ENCODE measurements around the gene KLHL29. TPM values are rescaled to one million over a fixed set of nuclear protein-coding genes. Genes with fewer than 3 reads are reported as not detected.

KLHL29 gene
- total RNA-seq, 1 experiment from 2014 or later, result 3.4 TPM

DNA sequence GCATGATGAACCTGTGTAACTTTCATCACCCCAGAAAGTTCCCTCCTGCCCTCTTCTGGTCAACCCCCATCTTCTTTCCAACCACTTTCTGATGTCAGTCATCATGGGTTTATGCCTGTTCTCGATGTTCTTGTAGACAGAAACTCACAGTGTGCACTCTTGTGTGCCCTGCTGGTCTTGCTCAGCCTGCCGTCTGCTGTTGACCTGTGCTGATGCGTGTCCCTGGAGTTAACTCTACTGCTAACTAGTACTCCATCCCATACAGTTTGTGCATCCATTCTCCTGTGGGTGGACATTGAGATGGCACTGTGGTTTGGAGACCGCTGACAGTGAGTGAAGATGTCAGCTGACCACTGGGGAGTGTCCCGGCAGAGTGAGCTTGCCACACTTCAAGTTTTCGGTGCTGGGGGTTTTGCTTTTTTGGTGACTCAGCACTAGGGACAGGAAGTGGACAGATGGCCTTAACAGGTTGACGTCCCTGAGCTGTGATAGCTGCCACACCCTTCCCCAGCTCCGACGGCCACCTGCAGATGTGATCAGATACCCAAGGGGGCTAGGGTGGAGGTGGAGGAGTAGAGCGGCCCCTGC, 14.8 kb downstream of the KLHL29 start:
- Histone ChIP-seq H3K27me3 (ENCODE audit: insufficient read depth, low read depth) (no peaks in the 10 kb centered on the region), H3K79me2 (ENCODE audit: low read depth) (no peaks in the 10 kb centered on the region), H3F3A (ENCODE audit: insufficient read depth, low read depth) (no peaks in the 10 kb centered on the region), H2AFZ (no peak overlapping the region), H3K9me3 (ENCODE audit: insufficient read depth, low read depth) (no peaks in the 10 kb centered on the region), H3K36me3 (ENCODE audit: low read depth) (no peaks in the 10 kb centered on the region), H3K4me3 (no peak overlapping the region), H4K20me1 (ENCODE audit: insufficient read depth) (no peaks in the 10 kb centered on the region), H3K4me2 (no peak overlapping the region), H3K27ac (no peak overlapping the region), H3K4me1 (replicated peaks; ENCODE audit: insufficient read depth) (no peaks in the 10 kb centered on the region; the same call in 1 of the 2 replicates), H3K9me2 (ENCODE audit: insufficient read depth) (no peaks in the 10 kb centered on the region)
- CTCF ChIA-PET, result interaction anchor here (0.7 kb wide), 1 partner anchor 989 kb away, joined by 4 read pairs; no protein-coding TSS in a partner anchor
- intact Hi-C loops (cut with micrococcal nuclease; ENCODE audit: unreplicated experiment), result no loop called here
- POLR2A ChIA-PET (ENCODE audit: unreplicated experiment), result interaction anchor here (0.8 kb wide), 1 partner anchor 582 kb away, joined by 5 read pairs; no protein-coding TSS in a partner anchor
- no TSS peak for BruUV-seq (replicated peaks)
- DNase-seq, result no peak
- TF ChIP-seq EZH2 (IDR thresholded peaks at IDR 0.05; ENCODE audit: low read depth), result no peak
- TF ChIP-seq, protein P1, sequence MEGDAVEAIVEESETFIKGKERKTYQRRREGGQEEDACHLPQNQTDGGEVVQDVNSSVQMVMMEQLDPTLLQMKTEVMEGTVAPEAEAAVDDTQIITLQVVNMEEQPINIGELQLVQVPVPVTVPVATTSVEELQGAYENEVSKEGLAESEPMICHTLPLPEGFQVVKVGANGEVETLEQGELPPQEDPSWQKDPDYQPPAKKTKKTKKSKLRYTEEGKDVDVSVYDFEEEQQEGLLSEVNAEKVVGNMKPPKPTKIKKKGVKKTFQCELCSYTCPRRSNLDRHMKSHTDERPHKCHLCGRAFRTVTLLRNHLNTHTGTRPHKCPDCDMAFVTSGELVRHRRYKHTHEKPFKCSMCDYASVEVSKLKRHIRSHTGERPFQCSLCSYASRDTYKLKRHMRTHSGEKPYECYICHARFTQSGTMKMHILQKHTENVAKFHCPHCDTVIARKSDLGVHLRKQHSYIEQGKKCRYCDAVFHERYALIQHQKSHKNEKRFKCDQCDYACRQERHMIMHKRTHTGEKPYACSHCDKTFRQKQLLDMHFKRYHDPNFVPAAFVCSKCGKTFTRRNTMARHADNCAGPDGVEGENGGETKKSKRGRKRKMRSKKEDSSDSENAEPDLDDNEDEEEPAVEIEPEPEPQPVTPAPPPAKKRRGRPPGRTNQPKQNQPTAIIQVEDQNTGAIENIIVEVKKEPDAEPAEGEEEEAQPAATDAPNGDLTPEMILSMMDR (conservative IDR thresholded peaks at IDR 0.05), result no peak

DNA sequence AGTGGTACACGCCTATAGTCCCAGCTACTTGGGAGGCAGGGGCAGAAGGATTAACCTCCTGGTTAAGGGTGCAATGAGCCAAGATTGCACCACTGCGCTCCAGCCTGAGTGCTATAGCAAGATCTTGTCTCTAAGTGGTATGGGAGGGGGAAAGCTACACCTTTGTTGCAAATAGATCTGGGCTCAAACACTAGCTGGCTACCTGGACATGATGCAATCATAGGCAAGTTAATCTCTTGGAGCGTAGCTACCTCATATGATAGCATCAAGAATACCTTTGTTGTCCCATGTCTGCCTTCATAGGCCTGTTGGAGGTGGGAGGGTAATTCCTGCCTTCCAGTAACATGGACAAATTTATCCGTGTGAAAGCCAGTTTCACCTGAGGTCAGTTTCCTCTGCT, 15.7 kb downstream of the KLHL29 start:
- DNase-seq, result no peak
- POLR2A ChIA-PET (ENCODE audit: unreplicated experiment), result no interaction called here
- no peak overlapping the region for H3K4me2 ChIP-seq
- H3F3A ChIP-seq (ENCODE audit: insufficient read depth, low read depth), result no peaks in the 10 kb centered on the region
- no peak overlapping the region for H3K4me3 ChIP-seq
- H2AFZ ChIP-seq, result no peak overlapping the region
- no TSS peak for BruUV-seq (replicated peaks)
- CTCF ChIA-PET, result interaction anchor here (0.7 kb wide), 1 partner anchor 990 kb away, joined by 4 read pairs; no protein-coding TSS in a partner anchor
- no peak for TF ChIP-seq EZH2 (IDR thresholded peaks at IDR 0.05; ENCODE audit: low read depth)
- TF ChIP-seq, protein P1 (conservative IDR thresholded peaks at IDR 0.05), result no peak
- H3K79me2 ChIP-seq (ENCODE audit: low read depth), result no peaks in the 10 kb centered on the region
- H3K36me3 ChIP-seq (ENCODE audit: low read depth), result no peaks in the 10 kb centered on the region
- H3K27ac ChIP-seq, result no peak overlapping the region
- H3K9me3 ChIP-seq (ENCODE audit: insufficient read depth, low read depth), result no peaks in the 10 kb centered on the region
- H4K20me1 ChIP-seq (ENCODE audit: insufficient read depth), result no peaks in the 10 kb centered on the region
- intact Hi-C loops (cut with micrococcal nuclease; ENCODE audit: unreplicated experiment), result no loop called here
- no peaks in the 10 kb centered on the region for H3K9me2 ChIP-seq (ENCODE audit: insufficient read depth)
- no peaks in the 10 kb centered on the region for H3K27me3 ChIP-seq (ENCODE audit: insufficient read depth, low read depth)
- no peaks in the 10 kb centered on the region; the same call in 1 of the 2 replicates for H3K4me1 ChIP-seq (replicated peaks; ENCODE audit: insufficient read depth)

DNA sequence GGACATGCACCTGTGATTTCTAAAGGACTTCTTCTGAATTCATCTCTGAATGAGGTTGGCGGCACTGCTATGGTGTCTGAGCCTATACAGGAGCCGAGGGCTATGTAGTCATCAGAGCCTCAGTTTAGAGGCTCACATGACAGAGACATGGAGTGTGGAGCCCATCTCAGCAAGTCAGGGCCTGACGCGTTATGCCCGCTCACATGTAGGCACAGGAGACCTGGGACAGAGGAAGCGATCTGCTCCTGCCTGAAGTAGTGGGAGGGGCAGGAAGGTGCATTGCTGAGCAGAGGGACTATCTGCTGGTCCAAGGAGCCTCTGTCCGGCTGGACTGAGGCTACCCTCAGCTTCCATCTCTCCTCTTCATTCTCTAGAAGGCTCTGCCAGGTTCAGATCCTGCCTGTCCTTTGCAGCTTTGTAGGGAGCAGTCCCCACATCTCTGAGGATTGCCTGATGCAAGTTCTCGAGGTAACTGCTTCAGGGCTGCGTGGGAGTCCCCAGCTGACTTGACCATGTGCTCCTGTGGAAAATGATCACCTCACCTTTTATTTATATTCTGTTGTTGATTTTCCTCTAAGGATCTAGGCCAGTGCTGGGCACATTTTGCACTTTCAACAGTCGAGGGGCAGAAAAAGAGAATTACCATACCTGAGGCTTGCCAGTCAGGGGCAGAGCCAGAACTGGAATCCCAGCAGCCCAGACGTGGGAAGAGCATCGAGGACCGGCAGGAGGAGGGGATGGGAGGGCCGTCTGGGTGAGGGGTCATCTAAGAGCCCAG, 16.6 kb downstream of the KLHL29 start:
- Histone ChIP-seq H3K79me2 (ENCODE audit: low read depth) (no peaks in the 10 kb centered on the region), H3K27me3 (ENCODE audit: insufficient read depth, low read depth) (no peaks in the 10 kb centered on the region), H3K9me3 (ENCODE audit: insufficient read depth, low read depth) (no peaks in the 10 kb centered on the region), H3K27ac (no peak overlapping the region), H3K4me3 (no peak overlapping the region), H4K20me1 (ENCODE audit: insufficient read depth) (no peaks in the 10 kb centered on the region), H3K36me3 (ENCODE audit: low read depth) (no peaks in the 10 kb centered on the region), H3K4me2 (no peak overlapping the region), H3K4me1 (replicated peaks; ENCODE audit: insufficient read depth) (no peaks in the 10 kb centered on the region; the same call in 1 of the 2 replicates), H3F3A (ENCODE audit: insufficient read depth, low read depth) (no peaks in the 10 kb centered on the region), H3K9me2 (ENCODE audit: insufficient read depth) (no peaks in the 10 kb centered on the region), H2AFZ (no peak overlapping the region)
- TF ChIP-seq, protein P1 (conservative IDR thresholded peaks at IDR 0.05), result no peak
- no peak for TF ChIP-seq EZH2 (IDR thresholded peaks at IDR 0.05; ENCODE audit: low read depth)
- CTCF ChIA-PET, result no interaction called here
- no TSS peak for BruUV-seq (replicated peaks)
- POLR2A ChIA-PET (ENCODE audit: unreplicated experiment), result no interaction called here
- intact Hi-C loops (cut with micrococcal nuclease; ENCODE audit: unreplicated experiment), result no loop called here
- no peak for DNase-seq
